HepG2 (cell line): Measurements from ENCODE around the gene NPHS1. TPM values are rescaled to one million over a fixed set of nuclear protein-coding genes. Genes with fewer than 3 reads are reported as not detected.

Experiments used
- ELF1 ChIP-seq: sonication (generic); formaldehyde crosslinking; IDR thresholded peaks from 2 replicates; pipeline ENCODE4 v1.4.0; 2020; ENCODE audit warnings: missing genetic modification reagents
- GATA4 ChIP-seq: sonication (generic); IDR thresholded peaks from 2 replicates; pipeline ENCODE4 v1.6.1; 2016; ENCODE audit warnings: antibody characterized with exemption, low read depth, borderline replicate concordance
- GATAD1 ChIP-seq: IDR thresholded peaks from 2 replicates; pipeline ENCODE4 v1.6.1; 2016; ENCODE audit warnings: missing genetic modification reagents, missing compliant biosample characterization
- HIVEP1 ChIP-seq: sonication (generic); formaldehyde crosslinking; IDR thresholded peaks from 2 replicates; pipeline ENCODE4 v1.4.0; 2020; ENCODE audit warnings: mild to moderate bottlenecking, missing genetic modification reagents
- MED13 ChIP-seq: sonication (generic); formaldehyde crosslinking; IDR thresholded peaks from 2 replicates; pipeline ENCODE4 v1.5.0; 2020; ENCODE audit warnings: missing genetic modification reagents
- MLLT10 ChIP-seq: sonication (generic); formaldehyde crosslinking; IDR thresholded peaks from 2 replicates; pipeline ENCODE4 v1.4.0; 2020; ENCODE audit warnings: missing genetic modification reagents
- RARA ChIP-seq: IDR thresholded peaks from 2 replicates; pipeline ENCODE4 v1.6.1; 2016; ENCODE audit warnings: missing genetic modification reagents, missing compliant biosample characterization
- SIN3A ChIP-seq: IDR thresholded peaks from 2 replicates; pipeline ENCODE4 v1.6.1; 2011; ENCODE audit warnings: low read depth, mild to moderate bottlenecking, control low read depth, low read length, borderline replicate concordance
- SKI ChIP-seq: fragments of 450-650 bp; IDR thresholded peaks from one replicate; pipeline ENCODE4 v1.6.1; 2018; ENCODE audit warnings: mild to moderate bottlenecking; ENCODE audit not compliant: partially characterized antibody
- SRF ChIP-seq: IDR thresholded peaks from 2 replicates; pipeline ENCODE4 v1.6.1; 2011; ENCODE audit warnings: mild to moderate bottlenecking, low read depth, low read length, moderate library complexity
- SRSF1 ChIP-seq: fragments of 200-400 bp; formaldehyde crosslinking; optimal IDR thresholded peaks from 2 replicates; pipeline ENCODE3; 2017; ENCODE audit warnings: mild to moderate bottlenecking, low read depth, low read length, moderate library complexity
- TAF15 ChIP-seq: fragments of 200-400 bp; formaldehyde crosslinking; IDR thresholded peaks from one replicate; pipeline ENCODE4 v1.6.1; 2018; ENCODE audit warnings: mild to moderate bottlenecking, low read depth, low read length; ENCODE audit not compliant: poor library complexity, severe bottlenecking
- TCF7L2 ChIP-seq: IDR thresholded peaks from 2 replicates; pipeline ENCODE4 v1.6.1; 2011; ENCODE audit warnings: mild to moderate bottlenecking, low read depth, low read length, moderate library complexity
- ZMYM3 ChIP-seq: sonication (generic); formaldehyde crosslinking; IDR thresholded peaks from 2 replicates; pipeline ENCODE4 v1.5.1; 2020; ENCODE audit warnings: mild to moderate bottlenecking, missing genetic modification reagents
- ZNF260 ChIP-seq: sonication (generic); formaldehyde crosslinking; IDR thresholded peaks from 2 replicates; pipeline ENCODE4 v1.4.0; 2020; ENCODE audit warnings: missing genetic modification reagents, low read depth, mild to moderate bottlenecking, borderline replicate concordance
- ZNF33B ChIP-seq: sonication (generic); formaldehyde crosslinking; IDR thresholded peaks from 2 replicates; pipeline ENCODE4 v1.5.1; 2020; ENCODE audit warnings: mild to moderate bottlenecking, missing genetic modification reagents
- ZNF431 ChIP-seq: sonication (generic); formaldehyde crosslinking; IDR thresholded peaks from 2 replicates; pipeline ENCODE4 v1.9.0; 2022; ENCODE audit warnings: missing genetic modification reagents, low read depth, mild to moderate bottlenecking, borderline replicate concordance
- ZNF564 ChIP-seq: sonication (generic); formaldehyde crosslinking; IDR thresholded peaks from 2 replicates; pipeline ENCODE4 v1.8.1; 2023; ENCODE audit warnings: mild to moderate bottlenecking, missing genetic modification reagents
- ZNF713 ChIP-seq: sonication (generic); formaldehyde crosslinking; IDR thresholded peaks from 2 replicates; pipeline ENCODE4 v1.4.0; 2020; ENCODE audit warnings: mild to moderate bottlenecking, missing genetic modification reagents
- polyA plus RNA-seq, 8 experiments: library from polyadenylated mRNA; depleted of rRNA in 3 of 8; stranded (reverse) in 7 of 8; unstranded in 1 of 8; fragments of >200 nt; fragmentation: Illumina TruSeq in 4 of 8; extraction: Trizol in 4 of 8; gene quantifications; 2 replicates each; pipeline versions ENCODE4 v1.2.1 to v1.2.3, GENCODE V29; 2011 to 2016; ENCODE audit warnings: low read depth in 4 of 8, missing spikeins in 1 of 8, mixed read lengths in 1 of 8; ENCODE audit not compliant: insufficient read depth in 1 of 8
- total RNA-seq, 5 experiments: library from RNA; depleted of rRNA; stranded (reverse); fragments of >200 nt; fragmentation: Illumina TruSeq; extraction: Trizol; gene quantifications; 2 replicates each; pipeline ENCODE4 v1.2.3, GENCODE V29; 2016; ENCODE audit warnings: low read depth in 1 of 5
- TF ChIP-seq, protein P1 (sequence below): sonication (generic); formaldehyde crosslinking; IDR thresholded peaks from 2 replicates; pipeline ENCODE4 v1.8.1; 2023; ENCODE audit warnings: mild to moderate bottlenecking, missing genetic modification reagents
- TF ChIP-seq, protein P2 (sequence below), 2 experiments: fragments of 450-650 bp in 1 of 2; sonication (generic) in 1 of 2; formaldehyde crosslinking; IDR thresholded peaks; 2 replicates each; pipeline versions ENCODE4 v1.5.0 to v1.8.0; 2020 to 2022; ENCODE audit warnings: mild to moderate bottlenecking in 1 of 2, missing genetic modification reagents in 1 of 2
- TF ChIP-seq, protein P3 (sequence below): sonication (generic); formaldehyde crosslinking; conservative IDR thresholded peaks from 2 replicates; pipeline ENCODE4 v1.8.0; 2022; ENCODE audit warnings: low read depth, missing genetic modification reagents
- TF ChIP-seq, protein P4 (sequence below): sonication (generic); formaldehyde crosslinking; IDR thresholded peaks from 2 replicates; pipeline ENCODE4 v1.8.0; 2022; ENCODE audit warnings: missing genetic modification reagents, mild to moderate bottlenecking, borderline replicate concordance
- TF ChIP-seq, protein P5 (sequence below): sonication (generic); formaldehyde crosslinking; IDR thresholded peaks from 2 replicates; pipeline ENCODE4 v1.4.0; 2020; ENCODE audit warnings: missing genetic modification reagents

NPHS1 gene
- total and polyA plus RNA-seq, 2 of the 13 experiments (the other 11 are each of a cell fraction or from before 2014, with no cell fraction given) = not detected

DNA sequence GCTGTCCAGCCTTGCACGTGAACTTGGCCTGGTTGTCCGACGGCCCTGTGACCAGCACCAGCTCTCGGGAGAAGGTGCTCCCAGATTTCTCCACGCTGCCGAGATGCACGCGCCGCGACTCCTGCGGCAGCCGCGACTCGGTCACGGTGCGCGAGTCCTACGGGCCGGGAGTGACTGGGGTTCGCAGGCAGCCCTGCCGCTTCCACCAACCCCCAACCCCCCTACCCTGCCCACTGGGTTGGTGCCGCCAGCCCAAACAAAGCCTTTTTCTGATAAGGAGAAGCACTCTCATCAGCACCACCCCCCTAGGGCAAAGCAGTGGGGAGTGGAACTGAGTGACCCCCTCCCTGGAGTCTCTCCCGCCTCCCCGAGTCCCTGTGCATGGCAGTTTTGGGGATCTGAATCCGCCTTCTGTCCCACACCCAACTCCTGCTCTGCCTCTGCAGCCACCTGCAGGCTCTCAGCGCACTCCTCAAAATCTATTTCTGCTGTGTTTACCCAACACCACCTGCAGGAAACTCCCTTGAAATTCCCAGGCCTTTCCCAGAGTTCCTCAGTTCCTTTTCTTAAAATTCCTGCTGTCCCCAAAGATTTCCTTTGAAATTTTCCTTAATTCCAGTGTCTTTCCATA, 6.2 kb downstream of the NPHS1 start (continued):
- no peak for TF ChIP-seq ZNF431 (CRISPR knock-in tag)
- no peak for TF ChIP-seq HIVEP1 (CRISPR knock-in tag)
- peak; percentile 65 for TF ChIP-seq SKI
- TF ChIP-seq TAF15 = no peak
- TF ChIP-seq ZNF260 = no peak
- TF ChIP-seq SRSF1 = no peak
- TF ChIP-seq, protein P1, sequence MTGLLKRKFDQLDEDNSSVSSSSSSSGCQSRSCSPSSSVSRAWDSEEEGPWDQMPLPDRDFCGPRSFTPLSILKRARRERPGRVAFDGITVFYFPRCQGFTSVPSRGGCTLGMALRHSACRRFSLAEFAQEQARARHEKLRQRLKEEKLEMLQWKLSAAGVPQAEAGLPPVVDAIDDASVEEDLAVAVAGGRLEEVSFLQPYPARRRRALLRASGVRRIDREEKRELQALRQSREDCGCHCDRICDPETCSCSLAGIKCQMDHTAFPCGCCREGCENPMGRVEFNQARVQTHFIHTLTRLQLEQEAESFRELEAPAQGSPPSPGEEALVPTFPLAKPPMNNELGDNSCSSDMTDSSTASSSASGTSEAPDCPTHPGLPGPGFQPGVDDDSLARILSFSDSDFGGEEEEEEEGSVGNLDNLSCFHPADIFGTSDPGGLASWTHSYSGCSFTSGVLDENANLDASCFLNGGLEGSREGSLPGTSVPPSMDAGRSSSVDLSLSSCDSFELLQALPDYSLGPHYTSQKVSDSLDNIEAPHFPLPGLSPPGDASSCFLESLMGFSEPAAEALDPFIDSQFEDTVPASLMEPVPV (CRISPR knock-in tag) = no peak
- TF ChIP-seq, protein P2, sequence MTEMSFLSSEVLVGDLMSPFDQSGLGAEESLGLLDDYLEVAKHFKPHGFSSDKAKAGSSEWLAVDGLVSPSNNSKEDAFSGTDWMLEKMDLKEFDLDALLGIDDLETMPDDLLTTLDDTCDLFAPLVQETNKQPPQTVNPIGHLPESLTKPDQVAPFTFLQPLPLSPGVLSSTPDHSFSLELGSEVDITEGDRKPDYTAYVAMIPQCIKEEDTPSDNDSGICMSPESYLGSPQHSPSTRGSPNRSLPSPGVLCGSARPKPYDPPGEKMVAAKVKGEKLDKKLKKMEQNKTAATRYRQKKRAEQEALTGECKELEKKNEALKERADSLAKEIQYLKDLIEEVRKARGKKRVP (CRISPR knock-in tag; IDR thresholded peaks at IDR 0.05) = 0 out of 4 replicates have a peak, but pooled peaks of 1 of the 2 experiments have one; percentile 1
- no peak for TF ChIP-seq SRF
- TF ChIP-seq, protein P3, sequence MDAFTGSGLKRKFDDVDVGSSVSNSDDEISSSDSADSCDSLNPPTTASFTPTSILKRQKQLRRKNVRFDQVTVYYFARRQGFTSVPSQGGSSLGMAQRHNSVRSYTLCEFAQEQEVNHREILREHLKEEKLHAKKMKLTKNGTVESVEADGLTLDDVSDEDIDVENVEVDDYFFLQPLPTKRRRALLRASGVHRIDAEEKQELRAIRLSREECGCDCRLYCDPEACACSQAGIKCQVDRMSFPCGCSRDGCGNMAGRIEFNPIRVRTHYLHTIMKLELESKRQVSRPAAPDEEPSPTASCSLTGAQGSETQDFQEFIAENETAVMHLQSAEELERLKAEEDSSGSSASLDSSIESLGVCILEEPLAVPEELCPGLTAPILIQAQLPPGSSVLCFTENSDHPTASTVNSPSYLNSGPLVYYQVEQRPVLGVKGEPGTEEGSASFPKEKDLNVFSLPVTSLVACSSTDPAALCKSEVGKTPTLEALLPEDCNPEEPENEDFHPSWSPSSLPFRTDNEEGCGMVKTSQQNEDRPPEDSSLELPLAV (CRISPR knock-in tag) = no peak
- TF ChIP-seq RARA (CRISPR knock-in tag) = peak; percentile 81
- TF ChIP-seq, protein P4, sequence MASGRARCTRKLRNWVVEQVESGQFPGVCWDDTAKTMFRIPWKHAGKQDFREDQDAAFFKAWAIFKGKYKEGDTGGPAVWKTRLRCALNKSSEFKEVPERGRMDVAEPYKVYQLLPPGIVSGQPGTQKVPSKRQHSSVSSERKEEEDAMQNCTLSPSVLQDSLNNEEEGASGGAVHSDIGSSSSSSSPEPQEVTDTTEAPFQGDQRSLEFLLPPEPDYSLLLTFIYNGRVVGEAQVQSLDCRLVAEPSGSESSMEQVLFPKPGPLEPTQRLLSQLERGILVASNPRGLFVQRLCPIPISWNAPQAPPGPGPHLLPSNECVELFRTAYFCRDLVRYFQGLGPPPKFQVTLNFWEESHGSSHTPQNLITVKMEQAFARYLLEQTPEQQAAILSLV = 0 out of 2 replicates have a peak, but pooled peaks have one; percentile 1
- no peak for TF ChIP-seq ZMYM3
- TF ChIP-seq GATAD1 (CRISPR knock-in tag) = no peak
- TF ChIP-seq MED13 (CRISPR knock-in tag) = no peak
- TF ChIP-seq ELF1 = no peak
- no peak for TF ChIP-seq SIN3A
- TF ChIP-seq TCF7L2 = no peak
- TF ChIP-seq, protein P5, sequence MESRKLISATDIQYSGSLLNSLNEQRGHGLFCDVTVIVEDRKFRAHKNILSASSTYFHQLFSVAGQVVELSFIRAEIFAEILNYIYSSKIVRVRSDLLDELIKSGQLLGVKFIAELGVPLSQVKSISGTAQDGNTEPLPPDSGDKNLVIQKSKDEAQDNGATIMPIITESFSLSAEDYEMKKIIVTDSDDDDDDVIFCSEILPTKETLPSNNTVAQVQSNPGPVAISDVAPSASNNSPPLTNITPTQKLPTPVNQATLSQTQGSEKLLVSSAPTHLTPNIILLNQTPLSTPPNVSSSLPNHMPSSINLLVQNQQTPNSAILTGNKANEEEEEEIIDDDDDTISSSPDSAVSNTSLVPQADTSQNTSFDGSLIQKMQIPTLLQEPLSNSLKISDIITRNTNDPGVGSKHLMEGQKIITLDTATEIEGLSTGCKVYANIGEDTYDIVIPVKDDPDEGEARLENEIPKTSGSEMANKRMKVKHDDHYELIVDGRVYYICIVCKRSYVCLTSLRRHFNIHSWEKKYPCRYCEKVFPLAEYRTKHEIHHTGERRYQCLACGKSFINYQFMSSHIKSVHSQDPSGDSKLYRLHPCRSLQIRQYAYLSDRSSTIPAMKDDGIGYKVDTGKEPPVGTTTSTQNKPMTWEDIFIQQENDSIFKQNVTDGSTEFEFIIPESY (CRISPR knock-in tag) = no peak
- TF ChIP-seq ZNF33B = no peak
- TF ChIP-seq ZNF713 = no peak
- TF ChIP-seq ZNF564 (CRISPR knock-in tag) = no peak
- no peak for TF ChIP-seq MLLT10
- no peak for TF ChIP-seq GATA4
